Endothelial cell of umbilical vein (primary cell): ENCODE measurements around the gene FRMD4A. TPM values are rescaled to one million over a fixed set of nuclear protein-coding genes. Genes with fewer than 3 reads are reported as not detected.

ENCODE experiments used
- BruUV-seq: library from RNA; stranded (reverse); fragments of 400-500 nt; replicated peaks from 2 replicates; lab custom pipeline; 2021; lab: Mats Ljungman, UMichigan
- CTCF ChIA-PET: fragments of 300-600, 350-600 bp; sonication (Branson Sonifier 250); formaldehyde crosslinking; loops from one replicate; lab custom pipeline; 2021; ENCODE audit warnings: antibody characterized with exemption, inconsistent platforms; lab: Charles Lee
- POLR2A ChIA-PET: fragments of 300-600, 350-600 bp; sonication (Branson Sonifier 250); formaldehyde crosslinking; loops from one replicate; lab custom pipeline; 2021; ENCODE audit warnings: antibody characterized with exemption, inconsistent platforms; lab: Charles Lee
- DNase-seq: peaks from one replicate; pipeline ENCODE4 v3.0.0-alpha.2; 2011; ENCODE audit warnings: low read depth, low spot score
- FAIRE-seq: peaks from 2 replicates; lab custom pipeline; 2011; peaks lifted over from hg19 to GRCh38; lab: Jason Lieb, UNC
- H2AFZ ChIP-seq: 2 replicates; pipeline ENCODE4 v1.6.0; 2012; ENCODE audit warnings: low read depth, low read length, control low read depth, inconsistent platforms
- H3K27ac ChIP-seq: 2 replicates; pipeline ENCODE4 v1.5.1; 2011; ENCODE audit warnings: low read depth, mild to moderate bottlenecking, control low read depth, low read length, moderate library complexity; ENCODE audit not compliant: insufficient read depth
- H3K27me3 ChIP-seq, 2 experiments: 2 replicates each; pipeline versions ENCODE4 v1.6.0 to v1.6.1; 2011; ENCODE audit warnings: low read length in 2 of 2, mixed read lengths in 1 of 2; ENCODE audit not compliant: control insufficient read depth in 2 of 2, insufficient read depth in 2 of 2
- H3K36me3 ChIP-seq, 2 experiments: 2 replicates in 1 of 2; 3 replicates in 1 of 2; pipeline ENCODE4 v1.5.1; 2011; ENCODE audit warnings: low read length in 2 of 2, mild to moderate bottlenecking in 1 of 2, moderate library complexity in 1 of 2; ENCODE audit not compliant: control insufficient read depth in 2 of 2, insufficient read depth in 2 of 2; ENCODE audit errors: extremely low read depth in 1 of 2
- H3K4me1 ChIP-seq: 3 replicates; pipeline ENCODE4 v1.5.1; 2011; ENCODE audit warnings: mild to moderate bottlenecking, low read length; ENCODE audit not compliant: control insufficient read depth, insufficient read depth; ENCODE audit errors: extremely low read depth
- H3K4me2 ChIP-seq: 2 replicates; pipeline ENCODE4 v1.6.1; 2011; ENCODE audit warnings: low read length, control low read depth, mixed read lengths; ENCODE audit not compliant: insufficient read depth
- H3K4me3 ChIP-seq, 3 experiments: fragments of 200-600 bp in 1 of 3; sonication (generic), shearing (Covaris generic) in 1 of 3; replicated peaks in 1 of 3; 2 replicates each; pipeline ENCODE4 v1.5.1; 2011 to 2016; ENCODE audit warnings: control low read depth in 3 of 3, low read length in 3 of 3, mild to moderate bottlenecking in 2 of 3, inconsistent platforms in 1 of 3, low read depth in 1 of 3, moderate library complexity in 1 of 3; ENCODE audit not compliant: insufficient read depth in 1 of 3
- H3K79me2 ChIP-seq: 2 replicates; pipeline ENCODE4 v1.6.0; 2012; ENCODE audit warnings: low read length, inconsistent platforms; ENCODE audit not compliant: control insufficient read depth, insufficient read depth
- H3K9ac ChIP-seq: replicated peaks from 2 replicates; pipeline ENCODE3; 2011; ENCODE audit warnings: low read length, control low read depth; ENCODE audit not compliant: insufficient read depth; ENCODE audit errors: extremely low read depth
- H3K9me1 ChIP-seq: replicated peaks from 3 replicates; pipeline ENCODE4 v1.6.0; 2011; ENCODE audit warnings: mild to moderate bottlenecking, low read length; ENCODE audit not compliant: control insufficient read depth, insufficient read depth; ENCODE audit errors: extremely low read depth
- H3K9me3 ChIP-seq: replicated peaks from 2 replicates; pipeline ENCODE4 v1.5.1; 2012; ENCODE audit warnings: low read length, inconsistent platforms; ENCODE audit not compliant: control insufficient read depth, insufficient read depth
- H4K20me1 ChIP-seq: replicated peaks from 2 replicates; pipeline ENCODE3; 2011; ENCODE audit warnings: mild to moderate bottlenecking, low read length; ENCODE audit not compliant: control insufficient read depth, insufficient read depth; ENCODE audit errors: extremely low read depth
- CTCF ChIP-seq, 2 donors: IDR thresholded peaks; 1 replicate in 1 of 2; 2 replicates in 1 of 2; pipeline ENCODE4 v1.5.1; 2011; ENCODE audit warnings: low read length in 2 of 2, mild to moderate bottlenecking in 2 of 2, moderate library complexity in 2 of 2, control low read depth in 1 of 2, inconsistent platforms in 1 of 2, low read depth in 1 of 2; ENCODE audit not compliant: insufficient read depth in 1 of 2; ENCODE audit errors: extremely low read depth in 1 of 2
- EZH2 ChIP-seq: IDR thresholded peaks from 2 replicates; pipeline ENCODE4 v1.6.1; 2012; ENCODE audit warnings: borderline replicate concordance, low read depth, mild to moderate bottlenecking, moderate library complexity, low read length, inconsistent platforms; ENCODE audit not compliant: severe bottlenecking
- FOS ChIP-seq: IDR thresholded peaks from 2 replicates; pipeline ENCODE4 v1.6.1; 2011; ENCODE audit warnings: mild to moderate bottlenecking, low read length, moderate library complexity, borderline replicate concordance; ENCODE audit not compliant: insufficient read depth
- GATA2 ChIP-seq: IDR thresholded peaks from 2 replicates; pipeline ENCODE4 v1.7.0; 2011; ENCODE audit warnings: low read depth, mild to moderate bottlenecking, moderate library complexity, mixed read lengths, low read length; ENCODE audit not compliant: insufficient read length, insufficient read depth
- JUN ChIP-seq: IDR thresholded peaks from 2 replicates; pipeline ENCODE4 v1.6.1; 2011; ENCODE audit warnings: borderline replicate concordance, low read depth; ENCODE audit not compliant: insufficient read length, insufficient read depth
- MYC ChIP-seq: IDR thresholded peaks from one replicate; pipeline ENCODE4 v1.6.1; 2011; ENCODE audit warnings: mild to moderate bottlenecking, low read depth, low read length
- POLR2A ChIP-seq: IDR thresholded peaks from 2 replicates; pipeline ENCODE4 v1.6.1; 2012; ENCODE audit warnings: low read depth, mild to moderate bottlenecking, control low read depth, low read length
- POLR2AphosphoS5 ChIP-seq: IDR thresholded peaks from 2 replicates; pipeline ENCODE4 v1.6.1; 2012; ENCODE audit warnings: low read depth, mild to moderate bottlenecking, control low read depth, low read length, moderate library complexity; ENCODE audit not compliant: insufficient read depth
- dilution Hi-C: fragments of 300-500 bp; cut with MboI; formaldehyde crosslinking; loops from one replicate; pipeline ENCODE4 v1.15.0; 2019; ENCODE audit warnings: low sequenced_read_pairs; ENCODE audit not compliant: extremely low pct_ligation_motif_present
- intact Hi-C: fragments of 100-400 bp; cut with micrococcal nuclease; formaldehyde crosslinking; loops from one replicate; pipeline ENCODE4 v1.10.0; 2022
- polyA plus RNA-seq, 4 experiments: library from polyadenylated mRNA; depleted of rRNA in 3 of 4; stranded (reverse) in 3 of 4; unstranded in 1 of 4; fragments of >200 nt; gene quantifications; 2 replicates each; pipeline versions ENCODE4 v1.2.1 to v1.2.3, GENCODE V29; 2011 to 2012; ENCODE audit warnings: missing spikeins in 1 of 4
- total RNA-seq: library from RNA; stranded (reverse); gene quantifications from 2 replicates; pipeline ENCODE4 v1.2.3, GENCODE V29; 2021
- TF ChIP-seq, protein P1 (sequence below): IDR thresholded peaks from 2 replicates; pipeline ENCODE4 v1.6.1; 2011; ENCODE audit not compliant: insufficient read depth, insufficient read length

Gene FRMD4A
- total and polyA plus RNA-seq, 2 donors (not counting 3 experiments of a cell fraction or from before 2014, with no cell fraction given): 123 to 148 TPM

GRCh38 chr10:13997650-13998049, 333.1 kb downstream of the FRMD4A start:
- Histone ChIP-seq H3K36me3 (no peaks in the 10 kb centered on the region), H3K9me1 (no peaks in the 10 kb centered on the region), H4K20me1 (no peaks in the 10 kb centered on the region), H3K9me3 (no peaks in the 10 kb centered on the region), H3K79me2 (peaks cover 3% of the 10 kb centered on the region), H2AFZ (no peak overlapping the region), H3K27me3 (no peaks in the 10 kb centered on the region), H3K4me2 (no peak overlapping the region), H3K27ac (no peak overlapping the region), H3K9ac (no peak overlapping the region), H3K4me3 (no peak overlapping the region), H3K4me1 (peaks cover 29% of the 10 kb centered on the region)
- peak; percentile 77 for FAIRE-seq
- no peak for TF ChIP-seq FOS
- TF ChIP-seq POLR2AphosphoS5: no peak
- no peak for TF ChIP-seq POLR2A
- TF ChIP-seq CTCF (IDR thresholded peaks at IDR 0.05; ENCODE audit: extremely low read depth in 1 of 2, insufficient read depth in 1 of 2, low read depth in 1 of 2, low read length in 2 of 2): no peak
- no peak for TF ChIP-seq MYC
- TF ChIP-seq JUN: no peak
- TF ChIP-seq, protein P1, sequence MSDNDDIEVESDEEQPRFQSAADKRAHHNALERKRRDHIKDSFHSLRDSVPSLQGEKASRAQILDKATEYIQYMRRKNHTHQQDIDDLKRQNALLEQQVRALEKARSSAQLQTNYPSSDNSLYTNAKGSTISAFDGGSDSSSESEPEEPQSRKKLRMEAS: no peak
- no peak for TF ChIP-seq GATA2
- TF ChIP-seq EZH2: no peak
- no peak for DNase-seq
- dilution Hi-C loops: no loop called here
- BruUV-seq: no TSS peak
- ChIA-PET CTCF (interaction anchor here (1.0 to 1.6 kb wide), 2 partner anchors 13 to 75 kb away, joined by 3 to 5 read pairs; no protein-coding TSS in a partner anchor), POLR2A (no interaction called here)
- intact Hi-C loops: no loop called here
